Activated effector memory CD4-positive, alpha-beta T cell treated with anti-CD3 and anti-CD28 coated beads, Interleukin-2, amount 50 U/mL, for 16 hours (primary cell): ENCODE results near the gene ARID1B.

Source experiments
- DNase-seq: peaks from one replicate; pipeline ENCODE4 v3.0.0-alpha.2; 2020

The ARID1B gene

DNA sequence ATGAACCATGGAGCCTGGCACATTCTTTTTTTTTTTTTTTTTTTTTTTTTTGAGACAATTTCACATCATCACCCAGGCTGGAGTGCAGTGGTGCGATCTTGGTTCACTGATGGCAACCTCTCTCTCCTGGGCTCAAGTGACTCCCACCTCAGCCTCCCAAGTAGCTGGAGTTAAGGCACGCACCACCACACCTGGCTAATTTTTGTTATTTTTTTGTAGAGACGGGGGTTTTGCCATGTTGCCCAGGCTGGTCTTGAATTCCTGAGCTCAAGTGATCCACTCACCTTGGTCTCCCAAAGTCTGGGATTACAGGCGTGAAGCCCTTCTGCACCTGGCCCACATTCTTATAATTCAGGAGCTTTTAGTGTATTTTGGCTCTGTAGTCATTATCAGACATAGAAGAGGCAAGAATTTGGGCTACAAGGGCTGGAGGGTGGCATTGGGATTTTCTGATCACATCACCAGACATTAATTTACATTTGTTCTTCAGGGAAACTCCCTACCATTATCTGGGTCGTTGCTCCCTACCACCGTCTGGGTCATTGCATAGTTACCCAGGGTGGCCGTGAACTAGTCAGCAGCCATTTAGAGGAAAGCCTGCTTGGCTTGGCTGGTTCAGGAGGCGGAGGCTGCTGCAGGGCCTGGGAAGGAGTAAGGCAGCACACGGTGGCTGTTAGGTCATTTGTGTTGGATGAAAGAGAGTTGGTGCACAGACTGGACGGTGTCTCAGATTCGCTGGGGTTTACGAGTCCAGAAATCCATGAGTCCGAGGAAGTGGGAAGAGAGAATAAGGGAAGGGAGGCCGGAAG, 17.6 kb downstream of the ARID1B start:
- peak; percentile 73 for DNase-seq

DNA sequence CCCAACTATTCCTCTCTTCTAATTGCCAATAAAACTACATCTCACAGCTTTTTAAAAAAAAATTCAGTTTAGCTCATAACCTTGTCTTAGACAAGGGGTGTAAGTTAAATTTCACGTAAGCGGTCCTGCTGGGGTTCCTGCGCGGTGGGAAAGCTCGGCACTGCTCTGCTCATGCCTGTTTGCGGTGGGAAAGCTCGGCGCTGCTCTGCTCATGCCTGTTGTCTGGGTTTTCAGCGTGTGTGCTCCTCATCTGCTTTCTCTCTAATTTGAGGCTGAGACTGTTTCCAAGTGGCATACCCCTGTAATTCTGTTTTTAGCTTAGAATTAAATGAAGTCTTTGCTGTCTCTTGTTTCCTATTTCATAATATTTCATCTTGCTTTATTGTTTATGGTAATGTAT, 18.6 kb downstream of the ARID1B start:
- no peak for DNase-seq

DNA sequence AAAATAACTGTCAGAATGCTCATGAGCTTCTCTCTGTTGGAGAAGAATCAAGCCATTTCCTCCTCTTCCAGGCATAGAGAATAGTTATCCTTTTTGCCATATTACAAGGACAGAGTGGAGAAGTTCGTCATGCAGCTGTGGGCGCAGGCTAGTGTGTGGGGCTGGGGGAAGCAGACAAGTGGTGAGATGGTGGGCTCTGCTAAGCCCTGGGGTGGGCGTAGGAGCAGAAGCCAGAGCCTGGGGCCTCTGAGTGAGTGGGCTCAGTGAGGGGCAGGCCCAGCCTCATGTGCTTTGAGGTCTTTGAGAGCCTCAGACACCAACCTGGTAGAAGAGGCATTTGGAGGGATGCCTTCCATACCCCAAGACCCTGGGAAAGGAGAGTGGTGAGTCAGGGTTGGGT, 19.4 kb downstream of the ARID1B start:
- DNase-seq: no peak

DNA sequence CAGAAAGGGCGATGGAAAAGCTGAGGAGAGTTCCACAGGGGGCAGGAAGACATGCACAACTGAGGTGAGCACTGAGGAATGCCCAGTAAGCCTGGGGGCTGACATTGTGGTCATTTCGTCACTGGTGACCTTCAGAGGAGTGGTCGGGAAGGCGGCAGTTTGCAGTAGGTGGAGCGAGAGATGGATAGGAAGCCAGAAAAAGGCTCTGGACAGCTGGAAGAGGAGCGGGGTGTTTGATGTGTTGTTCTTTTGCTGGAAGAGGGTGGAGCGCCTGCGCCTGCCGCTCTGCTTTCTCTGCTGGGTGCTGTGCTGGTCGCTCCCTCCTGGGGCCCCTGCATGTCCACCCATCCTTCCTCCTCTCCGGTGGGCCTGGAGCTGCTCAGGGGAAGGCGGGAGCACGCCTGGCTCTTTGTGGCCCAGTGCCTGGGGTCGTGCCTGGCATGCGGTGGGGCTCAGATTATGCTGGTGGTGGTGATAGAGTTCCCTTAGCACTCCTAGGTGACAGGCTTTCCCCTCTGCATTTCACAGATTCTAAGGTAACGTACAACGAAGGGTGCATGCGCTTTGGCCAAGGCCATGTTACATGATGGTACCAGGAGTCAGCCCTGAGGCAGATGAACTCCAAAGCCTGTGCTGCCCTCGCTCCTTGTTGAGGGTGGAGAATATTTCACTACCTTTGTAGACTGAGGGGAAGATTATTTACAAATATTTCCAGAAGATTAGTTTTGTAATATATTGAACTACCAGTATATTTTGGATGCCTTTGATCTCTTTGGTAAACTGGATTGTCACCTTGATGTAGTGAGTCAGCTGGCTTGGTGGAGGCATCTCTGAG, 20.9 kb downstream of the ARID1B start:
- DNase-seq: no peak

DNA sequence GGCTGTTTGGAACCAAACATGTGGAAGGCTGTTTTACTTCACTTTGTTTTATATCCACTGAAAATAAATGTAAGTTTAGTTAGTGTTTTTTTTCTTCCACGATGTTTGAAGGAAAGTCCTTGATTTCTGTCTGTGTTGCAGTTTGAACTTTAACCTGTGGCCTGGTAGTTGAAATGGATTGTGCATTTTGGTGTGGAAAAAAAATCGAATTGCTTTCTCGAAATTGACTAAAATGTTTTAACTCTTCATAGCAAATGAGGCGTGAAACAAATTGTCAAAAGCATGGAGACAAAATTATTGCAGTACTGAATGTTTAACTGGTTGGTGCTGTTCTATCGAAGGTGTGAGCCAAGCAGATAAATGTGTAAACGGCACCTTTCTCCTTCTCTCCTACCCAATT, 24.5 kb downstream of the ARID1B start:
- DNase-seq: no peak

DNA sequence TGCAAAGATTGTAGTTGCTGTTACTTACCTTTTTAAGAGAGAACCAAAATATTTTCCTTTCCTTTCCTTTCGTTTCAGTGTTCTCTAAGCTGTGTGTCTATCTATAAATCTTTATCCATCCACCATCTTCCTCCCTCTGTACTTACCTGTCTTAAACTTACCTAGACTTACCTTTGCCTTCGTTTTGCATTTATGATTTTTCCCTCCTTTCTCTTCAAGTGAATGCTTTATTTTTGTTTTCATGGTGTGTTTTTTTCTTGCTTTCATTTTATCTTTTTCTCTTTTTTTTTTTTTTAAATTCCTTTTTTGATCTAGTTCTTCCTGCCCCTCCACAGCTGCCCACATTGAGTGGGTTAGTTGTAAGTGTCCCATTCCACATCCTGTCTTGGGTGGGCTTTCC, 26.2 kb downstream of the ARID1B start:
- no peak for DNase-seq

DNA sequence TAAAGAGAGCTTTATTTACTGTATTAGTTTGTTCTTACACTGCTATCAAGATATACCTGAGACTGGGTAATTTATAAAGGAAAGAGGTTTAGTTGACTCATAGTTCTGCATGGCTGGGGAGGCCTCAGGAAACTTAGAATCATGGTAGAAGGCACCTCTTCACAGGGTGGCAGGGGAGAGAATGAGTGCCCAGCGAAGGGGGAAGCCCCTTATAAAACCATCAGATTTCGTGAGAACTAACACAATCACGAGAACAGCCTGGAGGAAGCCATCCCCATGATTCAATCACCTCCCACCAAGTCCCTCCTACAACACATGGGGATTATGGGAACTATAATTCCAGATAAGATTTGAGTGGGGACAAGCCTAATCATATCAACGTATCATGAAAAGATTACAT, 27.2 kb downstream of the ARID1B start:
- DNase-seq: no peak

DNA sequence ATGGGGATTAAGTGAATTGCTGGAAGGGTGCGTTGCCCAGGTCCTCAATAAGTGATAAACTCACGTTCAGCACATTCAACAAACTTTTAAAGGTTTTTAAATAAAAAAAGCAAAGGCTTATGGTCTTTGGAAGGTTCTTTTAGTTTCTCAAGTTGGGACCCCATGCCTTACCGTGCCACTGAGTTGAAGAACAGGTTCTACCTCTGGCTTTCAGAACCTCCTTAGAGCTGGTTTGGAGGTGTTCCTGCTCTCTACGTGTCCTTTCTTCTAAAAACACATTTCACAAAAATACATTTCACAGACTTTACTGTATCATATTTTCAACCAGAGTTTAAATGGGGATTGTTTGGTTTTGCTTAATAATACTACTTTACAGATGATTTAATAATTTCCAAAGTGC, 29.0 kb downstream of the ARID1B start:
- DNase-seq: no peak

DNA sequence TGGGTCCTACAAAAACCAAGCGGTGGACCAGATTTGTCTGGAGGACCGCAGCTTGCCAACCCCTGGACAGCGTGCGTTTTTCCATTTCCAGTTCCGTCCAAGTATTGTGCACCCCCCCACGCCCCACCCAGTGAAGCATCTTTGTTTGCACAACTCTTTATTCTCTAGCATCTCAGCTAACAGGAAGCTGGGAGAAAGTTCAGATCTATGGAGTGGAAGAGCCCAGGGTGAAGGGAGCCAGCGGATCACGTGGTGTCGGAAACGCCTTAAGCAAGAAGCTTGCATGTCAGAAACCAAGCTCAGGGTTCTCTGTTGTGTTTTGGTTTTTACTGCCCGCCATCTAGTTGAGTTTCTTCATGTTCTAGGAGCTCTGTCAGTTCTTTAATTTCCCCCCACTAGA, 29.9 kb downstream of the ARID1B start:
- DNase-seq: no peak

DNA sequence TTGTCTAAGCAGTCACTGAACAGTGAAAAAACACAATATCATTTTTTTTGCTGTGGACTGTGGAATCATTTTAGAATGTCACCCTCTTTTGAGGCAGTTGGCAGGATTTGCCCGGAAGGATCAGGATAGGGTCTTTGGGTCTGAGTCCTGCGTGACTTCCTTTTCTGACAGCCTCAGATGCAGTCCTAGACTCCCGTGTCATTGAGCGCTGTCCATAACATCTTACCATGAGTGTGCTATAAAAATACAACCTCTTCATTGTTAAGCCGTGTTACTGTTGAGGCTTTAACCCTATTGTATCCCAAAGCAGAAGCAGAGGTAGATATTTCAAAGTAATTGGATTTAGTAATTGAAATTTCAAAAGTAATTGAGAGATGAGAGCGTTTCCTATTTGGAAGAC, 30.6 kb downstream of the ARID1B start:
- DNase-seq: no peak

DNA sequence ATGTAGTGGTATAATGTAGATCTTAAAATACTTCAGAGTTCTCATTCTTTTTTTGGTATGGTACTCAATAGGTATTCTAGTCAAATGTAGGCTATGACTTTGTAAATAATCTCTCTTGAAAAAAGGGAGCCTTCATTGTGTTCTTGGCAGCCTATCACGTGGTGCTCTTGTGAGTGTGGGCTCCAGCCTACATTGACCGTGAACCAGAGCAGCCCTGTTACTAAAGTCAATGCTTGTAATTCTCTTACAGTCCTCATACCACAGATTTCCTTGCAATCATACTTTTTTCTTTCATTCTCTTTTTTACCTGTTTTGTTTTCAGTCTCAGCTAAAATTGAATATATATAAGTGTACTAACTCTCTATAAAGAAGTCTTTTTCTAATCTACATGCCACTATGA, 31.1 kb downstream of the ARID1B start:
- DNase-seq: no peak

DNA sequence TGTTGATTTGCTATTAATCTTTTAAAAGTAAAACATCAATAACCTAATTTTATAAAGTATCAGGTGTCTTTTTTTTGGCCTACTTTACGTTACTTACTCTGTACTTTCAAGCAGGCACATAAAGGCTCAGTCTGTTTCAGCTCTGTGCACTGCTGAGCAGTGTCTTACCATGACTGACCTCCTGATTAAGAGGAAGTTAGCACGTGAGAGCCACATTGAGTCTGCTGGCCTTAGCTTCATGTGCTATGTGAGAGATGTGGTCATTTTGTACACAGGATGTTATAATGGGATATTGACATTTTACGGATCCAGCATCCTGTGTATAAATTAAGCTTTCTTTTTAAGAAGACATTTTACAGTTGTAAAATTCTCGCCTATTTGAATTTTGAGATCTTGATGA, 31.9 kb downstream of the ARID1B start:
- no peak for DNase-seq

DNA sequence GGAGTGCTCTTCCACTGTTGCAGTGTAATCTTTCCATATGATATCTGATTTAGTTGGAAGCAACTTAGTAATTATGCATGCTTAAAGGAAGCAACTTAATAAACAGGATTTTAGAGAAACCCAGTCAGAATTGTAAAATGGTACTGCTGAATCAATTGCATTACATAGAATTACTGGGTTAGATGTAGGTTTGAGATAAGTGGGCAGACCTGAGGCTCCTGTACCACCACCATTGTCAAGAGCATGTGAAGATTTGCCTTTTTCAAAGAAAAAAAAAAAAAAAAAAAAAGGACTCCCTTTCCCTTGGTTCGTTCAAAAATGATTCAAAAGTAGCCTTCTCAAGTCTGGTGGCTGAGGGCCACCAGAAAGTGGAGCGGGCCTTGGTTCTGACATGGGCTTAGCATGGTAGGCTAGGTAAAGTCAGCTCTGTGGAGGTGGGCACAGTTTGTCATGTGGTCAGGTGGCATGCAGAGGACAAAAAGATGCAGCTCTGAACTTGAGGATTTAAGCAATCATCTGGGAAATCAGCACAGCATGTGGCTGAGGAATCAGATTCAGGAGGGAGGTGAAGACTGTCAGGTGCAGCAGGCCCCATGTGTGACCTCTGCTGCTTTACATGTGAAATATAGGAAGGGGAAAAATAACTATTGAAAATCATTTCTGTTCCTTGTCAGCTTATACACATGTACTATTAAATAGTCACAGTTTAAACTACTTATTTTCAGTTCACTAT, 32.4 kb downstream of the ARID1B start:
- DNase-seq: no peak

DNA sequence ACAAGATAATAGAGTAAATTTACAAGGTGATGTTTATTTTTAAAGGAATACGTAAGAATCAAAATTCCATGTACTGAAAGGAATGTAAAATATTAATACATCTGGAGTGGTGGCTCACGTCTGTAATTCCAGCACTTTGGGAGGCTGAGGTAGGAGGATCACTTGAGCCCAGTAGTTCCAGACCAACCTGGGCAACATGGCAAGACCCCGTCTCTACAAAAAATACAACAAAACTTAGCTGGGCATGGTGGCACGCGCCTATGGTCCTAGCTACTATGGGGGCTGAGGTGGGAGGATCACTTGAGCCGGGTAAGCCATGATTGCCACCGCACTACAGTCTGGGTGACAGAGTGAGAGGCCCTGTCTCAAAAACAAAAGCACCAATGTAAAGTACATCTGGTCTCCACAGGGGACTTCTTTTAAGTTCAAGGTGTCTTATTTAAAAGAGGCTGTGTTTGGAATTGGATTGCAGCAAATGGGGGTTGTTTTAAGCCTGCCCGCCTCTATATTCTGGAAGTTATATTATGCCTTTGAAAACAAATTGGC, 36.9 kb downstream of the ARID1B start:
- no peak for DNase-seq

DNA sequence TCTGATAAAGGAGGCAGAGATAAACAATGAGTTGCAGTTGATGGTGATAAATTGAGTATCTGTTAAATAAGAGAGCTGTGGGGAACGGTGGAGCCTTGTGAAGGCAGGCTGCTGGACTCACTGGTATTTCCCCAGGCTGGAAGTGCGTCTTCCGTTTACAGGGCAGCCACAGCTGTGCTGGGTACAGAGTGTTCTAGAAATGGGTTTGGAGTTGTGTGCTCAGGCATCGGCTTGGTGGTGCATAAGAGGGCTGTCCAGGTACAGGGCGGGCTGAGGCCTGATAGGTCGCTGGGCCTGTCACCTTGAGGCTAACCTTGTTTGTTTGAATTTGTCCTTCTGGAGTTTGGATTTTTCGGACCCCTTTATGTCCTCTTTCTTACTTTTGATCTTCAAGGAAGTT, 39.3 kb downstream of the ARID1B start:
- no peak for DNase-seq

DNA sequence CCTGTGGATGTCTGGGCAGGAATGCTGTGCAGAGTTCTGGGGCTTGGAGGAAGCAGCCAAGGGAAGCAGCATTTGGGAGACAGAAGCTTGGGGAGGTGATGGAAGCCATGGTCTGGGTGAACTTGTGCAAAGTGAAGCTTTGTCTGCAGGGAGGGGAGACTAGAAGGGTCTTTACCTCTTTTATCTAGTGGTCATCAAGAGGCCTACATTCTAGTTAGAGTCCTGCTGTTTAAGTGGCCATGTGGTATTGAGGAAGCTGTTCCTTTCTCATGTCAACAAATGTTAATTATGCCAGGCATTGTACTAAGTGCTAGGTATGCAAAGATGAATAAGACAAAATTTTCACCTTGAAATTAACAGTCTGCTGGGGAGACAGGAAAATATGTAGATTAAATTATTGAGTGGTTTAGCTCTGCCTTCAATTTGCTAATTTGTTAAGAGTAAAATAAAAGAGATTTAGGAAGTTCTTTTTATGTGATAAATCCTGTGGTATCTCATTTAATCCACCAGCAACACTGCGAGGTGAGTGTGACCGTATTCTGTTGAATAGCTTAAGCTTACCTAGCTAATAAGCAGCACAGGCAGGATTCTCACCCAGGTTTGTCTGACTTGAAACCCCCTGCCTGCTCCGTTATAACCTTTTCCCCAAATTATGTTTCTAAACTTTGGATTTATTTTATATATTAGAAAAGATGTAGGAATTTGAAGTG, 43.1 kb downstream of the ARID1B start:
- DNase-seq: no peak

DNA sequence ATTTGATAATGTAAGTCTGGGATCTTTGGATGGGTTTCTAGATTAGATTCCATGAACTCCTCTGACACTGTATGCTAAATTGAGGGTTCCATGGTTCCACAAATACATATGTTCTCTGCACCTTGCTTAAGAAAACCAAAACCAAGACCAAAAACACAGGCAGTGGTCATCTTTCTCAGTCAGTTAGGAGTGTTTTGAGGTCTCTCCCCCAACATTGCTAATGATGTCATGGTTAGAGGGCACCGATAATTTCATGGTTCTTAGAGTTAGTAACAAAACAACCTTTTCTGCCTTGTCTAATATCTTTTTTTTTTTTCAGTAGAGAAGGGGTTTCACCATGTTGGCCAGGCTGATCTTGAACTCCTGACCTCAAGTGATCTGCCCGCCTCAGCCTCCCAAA, 44.5 kb downstream of the ARID1B start:
- DNase-seq: no peak

DNA sequence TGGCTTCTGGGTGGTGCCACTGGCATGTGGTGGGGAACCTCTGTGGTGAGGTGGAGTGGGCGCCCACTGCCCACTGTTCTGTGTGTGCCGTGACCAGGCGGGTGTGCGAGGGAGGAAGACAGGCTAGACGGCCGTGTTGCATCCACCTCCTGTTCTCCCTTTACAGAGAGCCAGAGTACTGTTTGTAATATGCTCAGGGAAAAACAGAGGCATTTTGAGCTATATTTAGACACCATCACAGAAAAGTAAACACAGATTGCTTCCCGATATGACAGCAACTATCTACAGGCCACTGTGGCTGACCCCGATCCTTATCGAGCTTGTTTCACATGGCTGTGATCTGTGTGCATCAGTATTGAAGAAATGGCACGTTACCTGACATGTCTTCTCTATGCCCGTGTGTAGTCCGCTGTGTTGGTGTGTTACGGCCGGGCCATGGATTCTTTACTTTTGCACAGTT, 45.6 kb downstream of the ARID1B start:
- DNase-seq: no peak

DNA sequence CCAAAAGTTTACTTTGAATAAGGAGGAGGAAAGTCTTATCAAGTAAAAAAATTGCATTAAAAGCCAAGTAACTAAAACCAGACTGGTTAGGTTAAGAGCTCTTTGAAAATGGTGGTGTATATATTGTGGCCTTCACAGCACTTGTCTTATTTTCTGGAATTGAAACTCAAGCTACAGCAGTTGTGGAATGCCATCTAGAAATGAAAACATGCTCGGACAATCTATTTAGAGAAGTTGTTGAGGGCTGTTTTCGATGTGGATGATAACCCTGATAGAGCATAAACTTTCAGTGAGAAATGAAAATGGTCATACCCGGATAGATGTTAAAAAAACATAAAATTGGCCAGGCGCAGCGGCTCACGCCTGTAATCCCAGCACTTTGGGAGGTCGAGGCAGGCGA, 47.0 kb downstream of the ARID1B start:
- DNase-seq: no peak

DNA sequence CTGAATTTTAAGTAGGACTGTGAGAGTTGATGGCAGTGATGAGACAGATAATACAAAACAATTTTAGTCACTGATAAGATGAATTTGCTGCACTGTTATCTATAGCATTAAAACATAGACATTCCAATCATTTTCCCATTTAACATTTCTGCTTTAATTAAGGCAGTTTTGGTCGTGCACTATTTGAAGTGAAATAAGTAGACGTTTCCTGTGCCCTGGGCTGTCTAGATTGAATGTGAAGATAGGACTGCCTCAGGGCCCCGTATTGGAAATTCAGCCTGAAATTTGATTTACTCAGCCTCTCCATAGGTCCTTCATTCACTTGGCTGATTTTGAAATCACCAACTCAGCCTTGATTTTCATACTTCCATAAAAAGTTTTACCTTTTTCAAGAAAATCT, 48.3 kb downstream of the ARID1B start:
- DNase-seq: no peak

DNA sequence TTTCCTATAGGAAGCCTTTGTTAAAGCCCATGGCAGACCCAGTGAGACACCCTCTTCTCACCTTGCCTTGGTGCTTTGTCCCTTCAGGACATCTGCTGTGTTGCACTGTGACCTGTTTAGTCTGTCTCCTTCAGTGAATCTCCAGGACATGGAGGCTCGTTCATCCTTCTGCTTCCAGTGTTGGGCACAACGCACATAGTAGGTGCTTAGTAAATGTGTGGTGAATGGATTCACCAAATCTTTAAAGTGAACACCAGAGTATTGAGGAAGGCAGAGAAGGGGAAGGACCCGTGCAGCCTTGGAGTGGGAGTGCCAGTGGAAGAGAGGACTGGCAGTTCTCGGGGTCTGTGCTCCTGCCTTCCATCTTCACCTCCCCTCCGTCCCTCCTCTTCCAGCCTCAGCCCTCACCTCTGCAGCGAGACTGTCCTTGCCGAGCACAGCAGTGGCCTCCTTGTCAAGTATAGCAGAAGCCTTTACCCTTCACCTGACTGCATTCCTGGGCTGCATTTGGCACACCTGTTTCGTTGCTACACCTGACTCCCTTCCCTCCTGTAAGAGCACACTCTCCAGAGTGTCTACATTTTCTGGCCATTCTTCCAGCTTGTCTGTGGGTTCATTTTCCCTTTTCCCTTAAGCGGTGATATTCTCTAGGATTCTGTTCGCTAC, 49.2 kb downstream of the ARID1B start:
- no peak for DNase-seq

DNA sequence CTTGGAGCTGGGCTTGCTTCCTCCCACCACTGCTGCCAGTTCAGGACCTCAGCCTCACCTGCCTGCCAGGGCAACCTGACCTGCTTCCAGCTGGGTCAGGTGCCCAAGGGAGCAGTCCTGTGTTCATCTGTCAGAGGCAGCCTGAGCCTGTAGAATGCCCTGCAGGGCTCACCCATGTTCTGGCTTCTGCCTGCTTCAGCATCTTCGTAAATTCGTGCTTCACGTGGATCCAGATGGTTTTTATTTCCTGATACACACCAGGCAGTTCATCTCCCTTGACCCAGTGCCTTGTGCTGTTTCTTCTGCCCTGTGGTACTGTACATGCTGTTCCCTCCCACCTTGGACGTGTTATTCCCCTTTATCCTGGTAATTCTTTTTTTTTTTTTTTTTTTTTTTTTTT, 50.2 kb downstream of the ARID1B start:
- no peak for DNase-seq
